Measurements from ENCODE around the gene KANSL1.

- no peak for TF ChIP-seq POLR2A (IDR thresholded peaks at IDR 0.05)
- TF ChIP-seq, protein P1, sequence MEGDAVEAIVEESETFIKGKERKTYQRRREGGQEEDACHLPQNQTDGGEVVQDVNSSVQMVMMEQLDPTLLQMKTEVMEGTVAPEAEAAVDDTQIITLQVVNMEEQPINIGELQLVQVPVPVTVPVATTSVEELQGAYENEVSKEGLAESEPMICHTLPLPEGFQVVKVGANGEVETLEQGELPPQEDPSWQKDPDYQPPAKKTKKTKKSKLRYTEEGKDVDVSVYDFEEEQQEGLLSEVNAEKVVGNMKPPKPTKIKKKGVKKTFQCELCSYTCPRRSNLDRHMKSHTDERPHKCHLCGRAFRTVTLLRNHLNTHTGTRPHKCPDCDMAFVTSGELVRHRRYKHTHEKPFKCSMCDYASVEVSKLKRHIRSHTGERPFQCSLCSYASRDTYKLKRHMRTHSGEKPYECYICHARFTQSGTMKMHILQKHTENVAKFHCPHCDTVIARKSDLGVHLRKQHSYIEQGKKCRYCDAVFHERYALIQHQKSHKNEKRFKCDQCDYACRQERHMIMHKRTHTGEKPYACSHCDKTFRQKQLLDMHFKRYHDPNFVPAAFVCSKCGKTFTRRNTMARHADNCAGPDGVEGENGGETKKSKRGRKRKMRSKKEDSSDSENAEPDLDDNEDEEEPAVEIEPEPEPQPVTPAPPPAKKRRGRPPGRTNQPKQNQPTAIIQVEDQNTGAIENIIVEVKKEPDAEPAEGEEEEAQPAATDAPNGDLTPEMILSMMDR (IDR thresholded peaks at IDR 0.05): no peak
Observed at GRCh38 chr17:46089389-46089965, 103.8 kb downstream of the KANSL1 start.
